Stimulated activated CD4-positive, alpha-beta T cell treated with anti-CD3 and anti-CD28 coated beads, TNF-alpha, amount 100 ng/mL, for 24 hours (primary cell): ENCODE data around the gene MRPS34.

ENCODE experiments used
- DNase-seq, 3 experiments: peaks; one replicate each; pipeline ENCODE4 v3.0.0-alpha.2; 2020; ENCODE audit warnings: low read depth in 3 of 3

Gene MRPS34

DNA sequence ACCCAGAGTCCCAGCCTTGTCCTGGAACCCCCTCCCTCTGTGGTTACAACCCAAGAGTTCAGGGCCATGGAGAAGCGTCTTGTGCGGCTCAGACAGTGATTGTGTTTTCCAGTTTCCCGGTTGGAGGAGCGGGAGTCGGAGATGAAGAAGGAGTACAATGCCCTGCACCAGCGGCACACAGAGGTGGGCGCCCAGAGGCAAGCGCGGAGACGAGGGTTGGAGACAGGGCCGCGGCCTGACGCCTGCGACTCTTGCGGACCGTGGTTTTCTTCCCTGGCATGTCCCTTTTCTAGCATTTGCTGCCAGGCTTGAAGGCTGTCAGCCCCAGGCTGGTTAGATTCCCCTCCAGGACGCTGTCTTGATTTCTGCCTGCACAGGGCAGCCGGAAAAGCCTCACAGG is 43.9 kb downstream of the MRPS34 start:
- no peak for DNase-seq

DNA sequence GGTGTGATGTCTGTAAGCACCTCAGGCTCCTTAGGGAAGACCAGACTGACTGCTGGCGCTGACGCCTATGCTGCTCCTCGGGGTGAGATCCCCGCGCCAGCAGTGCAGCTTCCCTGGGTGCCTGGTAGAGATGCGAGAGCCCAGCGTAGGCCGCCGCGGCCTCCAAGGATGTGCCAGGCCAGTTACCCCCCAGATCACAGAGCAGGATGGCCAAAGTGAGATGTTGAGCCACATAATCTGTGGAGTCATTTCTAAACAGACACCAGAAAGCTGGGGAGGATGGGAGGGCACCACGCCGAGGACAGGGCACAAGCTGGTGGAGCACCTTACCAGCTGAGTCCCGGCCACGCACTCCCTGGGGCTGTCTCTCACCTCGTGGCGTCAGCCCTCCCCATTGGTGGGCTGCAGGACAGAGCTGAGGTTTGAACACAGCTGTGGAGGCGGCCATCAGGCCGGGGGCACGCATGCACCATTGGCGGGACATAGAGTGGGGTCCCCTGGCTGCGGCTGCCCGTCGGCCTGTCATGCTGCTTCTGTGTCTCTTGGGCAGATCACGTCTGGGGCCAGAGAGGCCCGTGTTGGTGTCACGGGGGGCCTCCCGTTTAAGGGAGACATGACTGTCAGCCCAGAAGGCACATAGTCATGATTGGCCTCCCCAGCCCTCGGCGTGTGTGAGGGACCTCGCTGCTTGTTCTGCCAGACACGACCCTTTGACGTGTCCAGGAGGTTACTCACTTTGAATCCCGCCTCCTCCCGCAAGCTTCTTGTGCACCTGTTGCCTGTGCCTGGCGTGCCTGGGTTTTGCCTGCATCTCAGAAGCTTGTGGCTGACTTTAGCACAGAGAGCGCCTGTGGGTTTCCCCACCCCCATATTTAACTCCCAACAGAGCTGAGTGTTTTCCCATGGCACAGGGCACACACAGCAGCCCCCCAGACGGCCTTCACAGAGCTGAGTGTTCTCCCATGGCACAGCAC is 45.0 kb downstream of the MRPS34 start:
- no peak for DNase-seq

DNA sequence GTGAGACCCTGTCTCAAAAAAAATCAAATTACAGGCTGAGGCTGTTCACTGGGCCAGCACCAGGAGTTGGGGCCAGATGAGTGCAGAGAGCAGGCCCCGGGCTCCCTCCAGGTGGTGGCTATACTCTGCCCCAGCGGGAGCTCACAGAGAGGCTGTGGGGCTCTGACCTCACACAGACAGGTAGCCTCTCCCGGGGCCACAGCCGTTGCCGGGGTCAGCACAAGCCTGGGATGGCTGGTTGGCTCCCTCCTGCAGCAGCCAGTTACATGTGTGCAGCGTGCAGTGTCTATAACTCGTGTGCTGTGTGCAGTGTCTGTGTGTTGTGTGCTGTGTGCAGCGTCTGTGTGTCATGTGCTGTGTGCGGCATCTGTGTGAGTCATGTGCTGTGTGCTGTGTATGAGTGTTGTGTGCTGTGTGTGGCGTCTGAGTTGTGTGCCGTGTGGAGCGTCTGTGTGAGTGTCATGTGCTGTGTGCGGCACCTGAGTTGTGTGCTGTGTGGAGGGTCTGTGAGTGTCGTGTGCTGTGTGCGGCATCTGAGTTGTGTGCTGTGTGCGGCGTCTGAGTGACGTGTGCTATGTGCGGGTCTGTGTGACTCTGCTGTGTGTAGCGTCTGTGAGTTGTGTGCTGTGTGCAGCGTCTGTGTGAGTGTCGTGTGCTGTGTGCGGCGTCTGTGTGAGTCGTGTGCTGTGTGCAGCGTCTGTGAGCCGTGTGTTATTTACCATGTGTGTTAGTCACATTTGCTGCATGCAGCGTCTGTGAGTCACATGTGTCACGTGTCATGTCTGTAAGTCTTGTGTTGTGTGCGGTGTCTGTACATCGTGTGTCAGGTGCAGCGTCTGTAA is 46.1 kb downstream of the MRPS34 start:
- no peak for DNase-seq

DNA sequence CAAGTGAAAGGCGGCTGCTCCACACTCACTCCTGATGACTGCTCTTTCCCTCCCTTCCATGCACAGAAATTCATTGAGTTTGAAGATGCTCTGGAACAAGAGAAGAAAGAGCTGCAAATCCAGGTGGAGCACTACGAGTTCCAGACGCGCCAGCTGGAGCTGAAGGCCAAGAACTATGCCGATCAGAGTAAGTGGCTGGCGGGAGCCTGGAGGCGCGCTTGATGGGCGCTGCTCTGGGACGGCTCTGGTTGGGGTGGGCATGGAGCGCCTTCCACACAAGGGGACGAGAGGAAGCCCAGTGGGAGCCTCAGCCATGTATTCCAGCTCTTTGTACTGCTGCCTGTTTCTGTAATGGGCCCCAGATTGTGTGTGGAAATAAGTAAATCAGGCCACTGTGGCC is 48.4 kb downstream of the MRPS34 start:
- no peak for DNase-seq

DNA sequence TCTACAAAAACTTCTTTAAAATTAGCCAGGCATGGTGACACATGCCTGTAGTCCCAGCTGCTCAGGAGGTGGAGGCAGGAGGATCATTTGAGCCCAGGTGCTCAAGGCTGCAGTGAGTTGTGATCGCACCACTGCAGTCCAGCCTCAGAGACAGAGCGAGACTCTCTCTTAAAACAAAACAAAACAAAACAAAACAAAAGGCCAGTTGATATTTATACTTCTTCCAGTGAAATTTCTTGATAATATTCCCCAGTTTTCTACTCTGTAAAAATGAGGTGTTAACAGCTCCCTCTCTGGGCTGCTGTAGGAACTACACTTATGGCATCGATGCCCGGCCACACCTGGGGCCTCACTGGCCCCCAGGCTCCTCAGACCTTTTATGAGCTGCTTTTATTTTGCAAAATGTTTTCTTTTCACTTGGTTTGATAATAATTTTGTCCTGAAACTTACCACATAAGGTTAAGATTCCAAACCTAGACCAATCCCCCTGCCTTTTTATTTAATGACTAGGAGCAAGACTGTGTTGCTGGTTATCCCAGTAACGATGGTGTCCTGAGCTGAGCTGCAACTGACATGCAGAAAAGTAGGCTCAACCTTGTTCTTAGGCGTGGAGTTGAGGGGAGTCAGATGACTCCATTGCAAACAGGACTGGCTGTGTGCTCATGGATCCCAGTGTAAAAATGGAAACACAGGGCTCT is 49.3 kb downstream of the MRPS34 start:
- peak in 1 of 3 experiments; percentile 33 for DNase-seq
